ENCODE results near the gene PYDC1.
"Not testable (repeated sequence)": the region's sequence is repeated elsewhere in the genome, so short reads cannot be mapped to it uniquely, and the experiment has no call there.

The PYDC1 gene

DNA sequence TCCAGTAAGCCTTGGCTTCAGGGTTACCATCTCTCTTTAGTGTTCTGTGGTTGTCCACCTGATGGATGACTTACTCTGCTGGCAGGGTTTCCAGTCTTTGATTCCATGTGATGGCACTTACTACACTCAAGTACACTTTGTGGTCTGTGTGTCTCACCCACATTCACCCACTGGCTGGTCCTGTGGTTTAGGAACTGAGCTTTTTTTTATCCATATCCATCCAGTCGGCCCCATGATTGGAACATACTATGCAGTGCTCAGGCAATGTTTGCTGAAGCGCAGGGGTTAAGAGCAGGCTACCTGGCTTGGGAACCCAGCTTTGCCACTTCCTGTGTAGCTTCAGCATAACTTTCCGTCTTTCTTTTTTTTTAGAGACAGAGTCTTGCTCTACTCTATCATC, 39.8 kb downstream of the PYDC1 start:
- no peak for DNase-seq

DNA sequence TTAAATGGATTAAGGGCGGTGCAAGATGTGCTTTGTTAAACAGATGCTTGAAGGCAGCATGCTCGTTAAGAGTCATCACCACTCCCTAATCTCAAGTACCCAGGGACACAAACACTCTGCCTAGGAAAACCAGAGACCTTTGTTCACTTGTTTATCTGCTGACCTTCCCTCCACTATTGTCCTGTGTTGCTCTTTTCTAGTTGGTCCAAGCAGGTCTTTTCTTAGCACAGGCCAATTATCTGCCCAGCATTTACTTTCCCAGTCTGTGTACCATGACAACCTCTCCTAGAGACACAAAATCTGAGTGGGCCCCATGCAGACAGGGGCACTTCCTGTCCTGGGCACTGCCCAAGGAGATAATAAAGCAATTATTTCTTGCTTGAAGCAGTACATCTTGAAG, 46.9 kb downstream of the PYDC1 start:
- DNase-seq = not testable (repeated sequence)

DNA sequence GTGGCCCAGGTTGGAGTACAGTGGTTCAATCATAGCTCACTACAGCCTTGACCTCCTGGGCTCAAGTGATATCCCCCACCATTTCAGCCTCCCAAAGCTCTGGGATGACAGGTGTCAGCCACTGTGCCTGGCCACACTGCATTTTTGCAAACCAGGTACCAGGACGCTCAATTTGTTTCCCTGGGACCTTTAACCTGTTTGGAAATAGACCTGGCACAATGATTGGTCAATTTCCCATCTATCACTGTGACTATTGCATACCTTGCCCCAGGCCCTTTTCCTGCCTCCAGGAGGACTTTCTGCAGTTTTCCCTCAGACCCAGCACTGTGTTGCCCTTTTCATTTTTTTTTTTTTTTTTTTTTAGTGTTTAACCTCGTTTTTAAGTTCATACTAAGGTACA, 48.1 kb downstream of the PYDC1 start:
- no peak for DNase-seq

DNA sequence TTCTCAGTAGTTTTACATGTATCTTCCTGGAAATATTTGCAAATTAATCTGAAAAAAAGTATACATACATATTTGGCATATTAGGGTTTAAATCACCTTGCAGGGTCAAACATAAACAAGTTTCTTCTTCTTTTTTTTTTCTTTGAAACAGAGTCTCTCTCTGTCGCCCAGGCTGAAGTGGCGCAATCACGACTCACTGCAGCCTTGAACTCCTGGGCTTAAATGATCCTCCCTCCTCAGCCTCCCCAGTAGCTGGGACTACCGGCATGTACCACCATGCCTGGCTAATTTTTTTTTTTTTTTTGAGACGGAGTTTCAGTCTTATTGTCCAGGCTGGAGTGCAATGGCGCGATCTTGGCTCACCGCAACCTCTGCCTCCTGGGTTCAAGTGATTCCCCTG, 49.6 kb downstream of the PYDC1 start:
- DNase-seq = no peak
